GM21717 (cell line): ENCODE data around the gene ANKRD6.

Experiments
- ATAC-seq: cut with Tn5 transposase; IDR thresholded peaks from one replicate; pipeline ENCODE4 v1.9.1; 2021; ENCODE audit warnings: mild to moderate bottlenecking, moderate library complexity; ENCODE audit not compliant: unreplicated experiment

ANKRD6 gene

DNA sequence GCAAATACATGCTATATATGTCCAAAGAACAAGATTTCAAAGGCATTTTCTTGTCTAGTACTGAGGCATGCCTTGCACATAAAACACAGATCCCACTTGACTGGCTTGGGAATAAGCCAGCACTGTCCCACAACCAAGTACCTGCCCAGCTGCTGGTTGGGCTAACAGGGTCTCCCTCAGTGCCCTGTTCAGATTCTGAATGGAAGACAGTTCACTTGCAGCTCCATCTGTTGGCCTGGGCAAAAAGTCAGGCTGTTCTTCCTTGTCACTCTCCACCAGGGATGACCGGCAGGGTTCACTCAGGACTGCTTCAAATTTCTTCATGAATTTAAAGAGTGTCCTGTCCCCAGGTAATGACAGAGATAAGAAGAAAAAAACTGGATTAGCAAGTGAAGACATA lies 250.0 kb downstream of the ANKRD6 start:
- no peak for ATAC-seq
